ENCODE results near the gene SDK2.

The SDK2 gene

GRCh38 chr17:73289549-73290254 is 354.5 kb downstream of the SDK2 start:
- no peak for DNase-seq

GRCh38 chr17:73288534-73289302 is 355.5 kb downstream of the SDK2 start:
- no peak for DNase-seq

GRCh38 chr17:73286863-73287296 is 357.4 kb downstream of the SDK2 start:
- DNase-seq = no peak

GRCh38 chr17:73285916-73286862 is 358.1 kb downstream of the SDK2 start:
- DNase-seq = no peak

GRCh38 chr17:73285603-73285908 is 358.7 kb downstream of the SDK2 start:
- no peak for DNase-seq

GRCh38 chr17:73284906-73285602 is 359.2 kb downstream of the SDK2 start:
- DNase-seq = no peak

Measured in NCI-H510A treated with DMSO at 0.1 percent for 48 hours (cell line).